Heart left ventricle (tissue), 16 donors: Measurements from ENCODE around the gene RPL37A. TPM values are rescaled to one million over a fixed set of nuclear protein-coding genes. Genes with fewer than 3 reads are reported as not detected.

Experiments used
- ATAC-seq, 4 donors: fragments of 200-7000 bp; cut with Tn5 transposase; one replicate each; pipeline ENCODE4 v1.9.1; 2020 to 2022; ENCODE audit warnings: moderate library complexity in 4 of 4, mild to moderate bottlenecking in 3 of 4, moderate number of reproducible peaks in 1 of 4
- DNase-seq, 5 donors: peaks; one replicate each; pipeline ENCODE4 v3.0.0-alpha.2; 2020
- H3K27ac ChIP-seq, 12 donors: fragments of 200-600 bp; sonication (generic) in 4 of 12; one replicate each; pipeline versions ENCODE4 v1.5.0 to v1.8.0; 2016 to 2022; ENCODE audit warnings: mild to moderate bottlenecking in 2 of 12
- H3K27me3 ChIP-seq, 9 donors: fragments of 200-600 bp; sonication (generic) in 2 of 9; one replicate each; pipeline versions ENCODE4 v1.5.1 to v1.8.0; 2016 to 2022; ENCODE audit warnings: mild to moderate bottlenecking in 3 of 9
- H3K36me3 ChIP-seq, 9 donors: fragments of 200-600 bp; sonication (generic) in 2 of 9; one replicate each; pipeline versions ENCODE4 v1.5.0 to v1.8.0; 2018 to 2022; ENCODE audit warnings: mild to moderate bottlenecking in 2 of 9
- H3K4me1 ChIP-seq, 12 donors: fragments of 200-600 bp; sonication (generic) in 4 of 12; one replicate each; pipeline versions ENCODE4 v1.5.0 to v1.8.0; 2016 to 2022; ENCODE audit warnings: mild to moderate bottlenecking in 3 of 12
- H3K4me3 ChIP-seq, 12 donors: fragments of 200-600 bp; sonication (generic) in 4 of 12; one replicate each; pipeline versions ENCODE4 v1.5.0 to v1.8.0; 2017 to 2022; ENCODE audit warnings: mild to moderate bottlenecking in 9 of 12, moderate library complexity in 4 of 12
- H3K9me3 ChIP-seq, 12 donors: fragments of 200-600 bp; sonication (generic) in 4 of 12; one replicate each; pipeline versions ENCODE4 v1.5.0 to v1.8.0; 2016 to 2022; ENCODE audit warnings: mild to moderate bottlenecking in 1 of 12
- CTCF ChIP-seq, 12 donors: fragments of 200-600 bp; sonication (generic) in 4 of 12; IDR thresholded peaks; one replicate each; pipeline versions ENCODE4 v1.5.0 to v1.8.0; 2018 to 2022; ENCODE audit warnings: antibody characterized with exemption in 12 of 12, mild to moderate bottlenecking in 5 of 12
- POLR2A ChIP-seq, 2 donors: fragments of 450-650 bp; IDR thresholded peaks; one replicate each; pipeline ENCODE4 v1.6.1; 2017; ENCODE audit warnings: antibody characterized with exemption in 2 of 2, mild to moderate bottlenecking in 2 of 2, moderate library complexity in 2 of 2
- WGBS, 4 donors: extraction: QIAGEN DNeasy Blood & Tissue Kit in 2 of 4; methylation state at CpG; one replicate each; pipeline versions ENCODE4 v1.1.5 to v1.1.7; 2013 to 2018; 5-methylcytosine and 5-hydroxymethylcytosine counted together
- intact Hi-C, 10 donors: fragments of 100-400 bp; cut with DNase I; formaldehyde crosslinking; loops; one replicate each; pipeline versions ENCODE4 v1.11.1 to v1.14.2; 2022
- polyA plus RNA-seq, 2 donors: library from polyadenylated mRNA; stranded (reverse); fragments of 200-250 nt; gene quantifications; one replicate each; pipeline ENCODE4 v1.2.3, GENCODE V29; 2013
- total RNA-seq, 9 donors: library from RNA; depleted of rRNA in 2 of 9; stranded (reverse); fragments of >200 nt in 2 of 9; fragmentation: NEBNext Ultra II Directional in 3 of 9; extraction: Animal tissue kit (Norgen Biotek cat#: 25700) in 3 of 9; gene quantifications; one replicate each; pipeline versions ENCODE4 v1.1.0 to v1.2.4, GENCODE V29; 2016 to 2023
- donor health status: ischemic (EF 13 %, LVEDD 7.1; RV severe dilation, severe dysfunction).
- donor health status: healthy with polysubstance abuse.
- donor health status: DM: no; HTN: yes; CAD: no.
- donor health status: DM: no; HTN: no; CAD: no.
- donor health status: ischemic (EF 25% LVEDD 6.9; RV normal size, moderate dysfunction).
- donor health status: ischemic (EF 25% LVEDD 5.7; RV mildly dilated, moderate dysfunction).
- donor health status: healthy.
- donor health status: DM: yes; HTN: yes; CAD: no.
- donor health status: ischemic (EF 35%, LVEDD 5.7; RV mildly dilated, moderate dysfunction).
- donor health status: nonischemic (EF 11% LVEDD 7.7; RV severe dilation, severe dysfunction).
- donor health status: DM: yes; HTN: yes; CAD: no.
- donor health status: PGD.
- donor health status: ischemic (EF 29% LVEDD 5.4; RV normal size, mild dysfunction).
- donor health status: nonischemic (EF 23%, LVEDD 6.1; RV moderate dilation, normal function).

The RPL37A gene
- total and polyA plus RNA-seq, 11 donors = 602 to 3,426 (median 1,988) TPM

DNA sequence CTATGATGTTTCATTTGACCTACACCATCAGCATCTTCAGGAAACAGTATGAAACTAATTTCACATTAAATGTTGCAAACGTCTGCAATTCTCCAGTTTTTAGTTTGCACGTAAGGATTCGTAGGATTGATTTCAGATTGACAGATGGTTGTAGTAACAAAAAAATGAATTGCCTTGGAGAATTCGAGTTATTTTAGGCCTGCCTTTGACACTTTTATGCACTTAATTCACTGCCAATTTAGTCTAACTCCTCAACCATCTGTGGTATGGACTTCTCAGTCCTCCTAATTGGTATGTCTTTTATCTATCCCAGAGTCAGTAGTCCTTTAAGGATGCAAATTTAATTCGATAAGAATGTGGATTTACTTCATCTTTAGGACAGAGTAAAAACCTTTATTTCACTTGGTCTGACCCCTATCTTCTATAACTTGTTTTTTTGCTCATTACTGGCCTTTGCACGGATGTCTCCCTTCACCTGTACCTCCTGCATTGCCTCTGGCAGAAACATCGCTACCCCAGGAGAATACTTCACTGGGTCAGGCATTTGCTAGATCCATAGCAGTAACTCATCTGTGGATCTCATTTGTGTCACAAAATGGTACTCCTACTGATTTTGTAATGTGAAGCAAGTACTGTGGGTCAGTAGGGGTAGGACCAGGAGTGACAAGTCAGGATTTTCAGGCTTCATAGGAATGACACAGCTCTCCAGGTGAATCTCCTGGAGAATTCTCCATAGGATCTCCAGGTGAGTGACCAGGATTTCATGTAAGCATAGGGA lies 3.9 kb downstream of the RPL37A start:
- Histone ChIP-seq H3K4me3 (no peak overlapping the region), H3K36me3 (peaks cover 0 to 73% (median 63%) of the 10 kb centered on the region in 9 donors), H3K9me3 (no peaks in the 10 kb centered on the region), H3K4me1 (peaks cover 4 to 55% (median 20%) of the 10 kb centered on the region in 12 donors), H3K27me3 (no peaks in the 10 kb centered on the region), H3K27ac (no peak overlapping the region)
- intact Hi-C loops = no loop called here
- 80 to 86% (median 84%) methylated on average over 7 of the region's 7 CpGs for WGBS, 4 donors
- ATAC-seq (no peak), DNase-seq (no peak)
- TF ChIP-seq POLR2A (IDR thresholded peaks at IDR 0.05) (no peak), CTCF (IDR thresholded peaks at IDR 0.05) (no peak)

DNA sequence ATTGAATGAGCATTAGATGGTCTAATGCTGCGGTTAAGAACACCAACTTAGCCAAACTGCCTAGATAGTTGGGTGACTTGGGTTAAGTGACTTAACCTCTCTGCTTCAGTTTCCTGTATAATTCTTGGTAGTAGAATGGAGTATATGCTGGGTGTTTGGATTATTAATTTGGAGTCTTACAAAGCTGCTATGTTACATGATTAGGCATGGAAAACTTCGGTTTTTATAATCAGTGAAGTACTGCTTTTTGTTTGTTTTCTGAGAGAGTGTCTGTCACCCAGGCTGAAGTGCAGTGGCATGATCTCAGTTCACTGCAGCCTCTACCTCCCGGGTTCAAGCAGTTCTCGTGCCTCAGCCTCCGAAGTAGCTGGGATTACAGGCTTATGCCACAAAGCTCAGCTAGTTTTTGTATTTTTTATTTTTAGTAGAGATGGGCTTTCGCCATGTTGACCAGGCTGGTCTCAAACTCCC lies 4.5 kb downstream of the RPL37A start:
- intact Hi-C loops = no loop called here
- no peak overlapping the region for H3K4me3 ChIP-seq
- no peak for ATAC-seq
- TF ChIP-seq POLR2A (IDR thresholded peaks at IDR 0.05) (no peak), CTCF (IDR thresholded peaks at IDR 0.05) (no peak)
- no peaks in the 10 kb centered on the region for H3K27me3 ChIP-seq
- H3K9me3 ChIP-seq = no peaks in the 10 kb centered on the region
- peaks cover 0 to 73% (median 63%) of the 10 kb centered on the region in 9 donors for H3K36me3 ChIP-seq
- 85 to 91% (median 88%) methylated on average over 6 of the region's 6 CpGs for WGBS, 4 donors
- H3K4me1 ChIP-seq = peaks cover 4 to 49% (median 16%) of the 10 kb centered on the region in 12 donors
- DNase-seq = no peak
- H3K27ac ChIP-seq = no peak overlapping the region

DNA sequence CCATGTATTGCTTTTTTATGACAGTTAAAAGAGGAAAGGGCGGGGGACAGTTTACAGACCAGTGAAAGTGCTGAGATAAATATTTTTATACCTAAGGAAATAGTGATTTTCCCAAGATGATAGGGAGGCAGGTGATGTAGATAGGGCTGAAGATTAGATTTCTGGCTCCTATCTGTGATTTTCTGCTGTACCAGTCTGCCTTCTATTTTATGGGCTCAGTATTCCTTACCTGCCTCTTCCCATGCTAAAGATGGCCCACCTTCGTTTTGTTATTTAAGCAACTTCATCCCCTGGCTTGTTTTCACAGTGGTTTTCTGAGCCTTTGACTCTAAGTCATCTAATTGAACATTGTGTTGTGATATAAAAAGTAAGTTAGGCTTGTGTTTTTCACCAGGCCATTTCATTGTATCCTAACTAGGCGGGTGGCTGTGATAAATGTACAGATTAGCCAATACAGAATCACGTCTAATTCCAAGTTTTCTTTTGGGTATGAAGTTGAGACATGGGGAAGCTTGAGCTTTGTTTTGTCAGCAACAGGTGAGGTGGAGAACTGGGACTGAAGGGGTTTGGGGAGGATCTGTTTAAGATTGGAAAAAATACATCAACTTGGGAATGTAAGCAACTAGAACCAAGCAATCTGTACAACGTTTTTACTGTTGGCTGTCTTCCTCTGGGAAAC lies 5.2 kb downstream of the RPL37A start:
- no peaks in the 10 kb centered on the region for H3K9me3 ChIP-seq
- peaks cover 4 to 47% (median 19%) of the 10 kb centered on the region in 12 donors for H3K4me1 ChIP-seq
- H3K27me3 ChIP-seq = no peaks in the 10 kb centered on the region
- H3K36me3 ChIP-seq = peaks cover 0 to 73% (median 63%) of the 10 kb centered on the region in 9 donors
- DNase-seq = no peak
- ATAC-seq = no peak
- no peak for TF ChIP-seq CTCF (IDR thresholded peaks at IDR 0.05)
- no peak for TF ChIP-seq POLR2A (IDR thresholded peaks at IDR 0.05)
- H3K27ac ChIP-seq = peak overlapping the region in 1 of 12 donors; percentile 30
- WGBS, 4 donors = 64 to 73% (median 66%) methylated on average over 5 of the region's 5 CpGs
- no peak overlapping the region for H3K4me3 ChIP-seq
- intact Hi-C loops = no loop called here

- intact Hi-C loops = no loop called here
- H3K9me3 ChIP-seq = no peaks in the 10 kb centered on the region
- peak overlapping the region in 1 of 12 donors; percentile 30 for H3K27ac ChIP-seq
- DNase-seq (no peak), ATAC-seq (no peak)
- no peak overlapping the region for H3K4me3 ChIP-seq
- TF ChIP-seq POLR2A (IDR thresholded peaks at IDR 0.05) (no peak), CTCF (IDR thresholded peaks at IDR 0.05) (no peak)
- H3K36me3 ChIP-seq = peaks cover 0 to 73% (median 63%) of the 10 kb centered on the region in 9 donors
- 62 to 80% (median 74%) methylated on average over 1 of the region's 1 CpG for WGBS, 4 donors
- peaks cover 4 to 44% (median 19%) of the 10 kb centered on the region in 12 donors for H3K4me1 ChIP-seq
- no peaks in the 10 kb centered on the region for H3K27me3 ChIP-seq
Observed at GRCh38 chr2:216504376-216504762, 5.7 kb downstream of the RPL37A start.
